K562 (cell line): Measurements from ENCODE around the gene SERPINA10. TPM values are rescaled to one million over a fixed set of nuclear protein-coding genes. Genes with fewer than 3 reads are reported as not detected.

Experiments used
- ATAC-seq: fragments of 200-7000 bp; cut with Tn5 transposase; 3 replicates; pipeline ENCODE4 v1.9.1; 2020; ENCODE audit warnings: moderate library complexity
- BruUV-seq: library from RNA; stranded (reverse); fragments of 400-500 nt; replicated peaks from 2 replicates; lab custom pipeline; 2021; lab: Mats Ljungman, UMichigan
- CTCF ChIA-PET: fragments of 300-600 bp; formaldehyde crosslinking; extraction: SDS; loops from one replicate; lab custom pipeline; 2021; ENCODE audit warnings: low intra/inter-chr PET ratio; lab: Yijun Ruan, JAX
- POLR2A ChIA-PET: fragments of 300-600, 350-650 bp; sonication (Branson Sonifier 250); formaldehyde crosslinking; extraction: SDS; loops from one replicate; lab custom pipeline; 2021; ENCODE audit warnings: antibody characterized with exemption, inconsistent platforms; lab: Yijun Ruan, JAX
- DNase-seq, 4 experiments: peaks; one replicate each; pipeline versions ENCODE4 v3.0.0 to v3.0.0-alpha.2; 2011 to 2018; ENCODE audit warnings: low spot score in 3 of 4, mixed read lengths in 3 of 4; ENCODE audit errors: extremely low read depth in 1 of 4
- FAIRE-seq: peaks from 2 replicates; lab custom pipeline; 2011; peaks lifted over from hg19 to GRCh38; lab: Jason Lieb, UNC
- H2AFZ ChIP-seq: 2 replicates; pipeline ENCODE4 v1.6.0; 2011; ENCODE audit warnings: low read depth, low read length, control low read depth, inconsistent platforms
- H3K27ac ChIP-seq: fragments of 200-600 bp; 3 replicates; pipeline ENCODE4 v1.8.0; 2011; ENCODE audit warnings: low read depth, mild to moderate bottlenecking, control low read depth, inconsistent platforms, low read length, moderate library complexity, mixed read lengths; ENCODE audit errors: extremely low read depth
- H3K27me3 ChIP-seq, 2 experiments: fragments of 300-600 bp in 1 of 2; 2 replicates in 1 of 2; 3 replicates in 1 of 2; pipeline versions ENCODE4 v1.6.0 to v1.8.0; 2011; ENCODE audit warnings: inconsistent platforms in 2 of 2, low read length in 2 of 2, mild to moderate bottlenecking in 1 of 2, mixed read lengths in 1 of 2, moderate library complexity in 1 of 2; ENCODE audit not compliant: control insufficient read depth in 2 of 2, insufficient read depth in 2 of 2
- H3K36me3 ChIP-seq: fragments of 300-600 bp; 3 replicates; pipeline ENCODE4 v1.8.0; 2011; ENCODE audit warnings: mild to moderate bottlenecking, low read length, inconsistent platforms; ENCODE audit not compliant: control insufficient read depth, insufficient read depth
- H3K4me1 ChIP-seq, 2 experiments: fragments of 200-600 bp in 1 of 2; replicated peaks in 1 of 2; 2 replicates in 1 of 2; 3 replicates in 1 of 2; pipeline versions ENCODE4 v1.5.1 to v1.8.0; 2011; ENCODE audit warnings: inconsistent platforms in 2 of 2, low read length in 2 of 2, mild to moderate bottlenecking in 1 of 2, mixed read lengths in 1 of 2, moderate library complexity in 1 of 2; ENCODE audit not compliant: control insufficient read depth in 2 of 2, insufficient read depth in 2 of 2
- H3K4me2 ChIP-seq: 2 replicates; pipeline ENCODE4 v1.6.1; 2011; ENCODE audit warnings: low read length, control low read depth, inconsistent platforms, mixed read lengths; ENCODE audit not compliant: insufficient read depth
- H3K4me3 ChIP-seq: fragments of 200-600 bp; sonication (generic), shearing (Covaris generic); 2 replicates; pipeline ENCODE4 v1.5.1; 2016; ENCODE audit warnings: control low read depth, inconsistent platforms
- H3K79me2 ChIP-seq: fragments of 200-600 bp; 3 replicates; pipeline ENCODE4 v1.8.0; 2011; ENCODE audit warnings: low read length, inconsistent platforms; ENCODE audit not compliant: control insufficient read depth, insufficient read depth
- H3K9ac ChIP-seq, 2 experiments: 2 replicates each; pipeline versions ENCODE4 v1.6.0 to v1.6.1; 2011; ENCODE audit warnings: low read depth in 2 of 2, low read length in 2 of 2, control low read depth in 1 of 2, inconsistent platforms in 1 of 2, mild to moderate bottlenecking in 1 of 2, mixed read lengths in 1 of 2; ENCODE audit not compliant: insufficient read depth in 1 of 2
- H3K9me1 ChIP-seq: one replicate; pipeline ENCODE4 v1.6.0; 2011; ENCODE audit warnings: inconsistent platforms, mild to moderate bottlenecking, low read length, moderate library complexity; ENCODE audit not compliant: control insufficient read depth, insufficient read depth
- H3K9me3 ChIP-seq: replicated peaks from 2 replicates; pipeline ENCODE4 v1.5.1; 2011; ENCODE audit warnings: low read depth, low read length, inconsistent platforms; ENCODE audit not compliant: control insufficient read depth, insufficient read depth
- H4K20me1 ChIP-seq: replicated peaks from 2 replicates; pipeline ENCODE4 v1.6.1; 2011; ENCODE audit warnings: low read length, inconsistent platforms, mixed read lengths; ENCODE audit not compliant: control insufficient read depth, insufficient read depth
- CEBPB ChIP-seq: fragments of 450-650 bp; IDR thresholded peaks from 2 replicates; pipeline ENCODE4 v1.6.1; 2016; ENCODE audit warnings: missing genetic modification characterization, missing compliant biosample characterization
- DNMT1 ChIP-seq: fragments of 450-650 bp; IDR thresholded peaks from 2 replicates; pipeline ENCODE4 v1.6.1; 2016; ENCODE audit warnings: antibody characterized with exemption, mild to moderate bottlenecking
- E2F3 ChIP-seq: fragments of 250-450 bp; sonication (Bioruptor Pico); IDR thresholded peaks from 2 replicates; pipeline ENCODE4 v1.4.0; 2020; ENCODE audit warnings: mild to moderate bottlenecking
- FOXA1 ChIP-seq: fragments of 450-650 bp; IDR thresholded peaks from 2 replicates; pipeline ENCODE4 v1.6.1; 2016; ENCODE audit warnings: mild to moderate bottlenecking, borderline replicate concordance
- HDAC3 ChIP-seq: fragments of 450-650 bp; IDR thresholded peaks from 2 replicates; pipeline ENCODE4 v1.6.1; 2018; ENCODE audit warnings: borderline replicate concordance, mild to moderate bottlenecking, moderate library complexity; ENCODE audit not compliant: partially characterized antibody
- KLF10 ChIP-seq: fragments of 250-450 bp; sonication (Bioruptor Pico); IDR thresholded peaks from 2 replicates; pipeline ENCODE4 v1.6.1; 2021; ENCODE audit warnings: matching md5 sums
- MCM2 ChIP-seq: fragments of 450-650 bp; IDR thresholded peaks from 2 replicates; pipeline ENCODE4 v1.6.1; 2017; ENCODE audit warnings: low read depth, mild to moderate bottlenecking
- NR0B1 ChIP-seq: fragments of 450-650 bp; IDR thresholded peaks from one replicate; pipeline ENCODE4 v1.6.1; 2018; ENCODE audit warnings: mild to moderate bottlenecking, moderate library complexity; ENCODE audit not compliant: partially characterized antibody
- NR1H2 ChIP-seq: sonication (generic); formaldehyde crosslinking; IDR thresholded peaks from 2 replicates; pipeline ENCODE4 v1.4.0; 2020; ENCODE audit warnings: mild to moderate bottlenecking, missing genetic modification reagents
- NR2F6 ChIP-seq: fragments of 450-650 bp; formaldehyde crosslinking; IDR thresholded peaks from 2 replicates; pipeline ENCODE4 v1.4.0; 2020; ENCODE audit warnings: mild to moderate bottlenecking
- SAFB2 ChIP-seq: fragments of 200-400 bp; formaldehyde crosslinking; IDR thresholded peaks from 2 replicates; pipeline ENCODE4 v1.6.1; 2018; ENCODE audit warnings: borderline replicate concordance, low read length, low read depth, moderate library complexity; ENCODE audit not compliant: severe bottlenecking
- TEAD1 ChIP-seq, 2 experiments: fragments of 450-650 bp in 1 of 2; sonication (generic) in 1 of 2; formaldehyde crosslinking; IDR thresholded peaks; 2 replicates each; pipeline versions ENCODE4 v1.4.0 to v1.8.0; 2020 to 2022; ENCODE audit warnings: mild to moderate bottlenecking in 2 of 2, missing genetic modification reagents in 1 of 2
- TFAM ChIP-seq: fragments of 250-450 bp; sonication (Bioruptor Pico); conservative IDR thresholded peaks from 2 replicates; pipeline ENCODE4 v1.5.0; 2021; ENCODE audit warnings: mild to moderate bottlenecking, moderate library complexity
- TFE3 ChIP-seq: fragments of 450-650 bp; formaldehyde crosslinking; IDR thresholded peaks from 2 replicates; pipeline ENCODE4 v1.4.0; 2020; ENCODE audit warnings: mild to moderate bottlenecking, mixed read lengths
- ZNF140 ChIP-seq: fragments of 250-450 bp; sonication (Bioruptor Pico); IDR thresholded peaks from 2 replicates; pipeline ENCODE4 v1.8.0; 2021; ENCODE audit warnings: moderate library complexity, mild to moderate bottlenecking, inconsistent platforms
- ZNF165 ChIP-seq: fragments of 250-450 bp; sonication (Bioruptor Pico); IDR thresholded peaks from 2 replicates; pipeline ENCODE4 v1.4.0; 2020; ENCODE audit warnings: borderline replicate concordance
- ZNF232 ChIP-seq: sonication (generic); formaldehyde crosslinking; IDR thresholded peaks from 2 replicates; pipeline ENCODE4 v1.8.0; 2022; ENCODE audit warnings: mild to moderate bottlenecking, missing genetic modification reagents
- WGBS: fragments of 100-300 bp; shearing (Covaris generic); methylation state at CpG from one replicate; pipeline ENCODE4 v1.1.6; 2016; ENCODE audit warnings: low coverage, mixed read lengths; ENCODE audit not compliant: insufficient coverage; ENCODE audit errors: missing lambda C conversion rate; 5-methylcytosine and 5-hydroxymethylcytosine counted together
- in situ Hi-C: fragments of 300-500 bp; cut with MboI; formaldehyde crosslinking; loops from 4 replicates; pipeline ENCODE4 v1.15.0; 2018; ENCODE audit warnings: inconsistent platforms, mixed read lengths
- intact Hi-C: fragments of 100-400 bp; cut with micrococcal nuclease; formaldehyde crosslinking; loops from 2 replicates; pipeline ENCODE4 v1.14.2; 2022
- polyA plus RNA-seq, 8 experiments: library from polyadenylated mRNA; depleted of rRNA in 4 of 8; stranded (reverse) in 5 of 8; unstranded in 3 of 8; fragments of >200 nt; fragmentation: Nextera tagmentation in 2 of 8; fragmentation: Illumina TruSeq in 1 of 8; extraction: Ambion mirVana in 2 of 8; extraction: Trizol in 1 of 8; gene quantifications; 2 replicates each; pipeline versions ENCODE4 v1.2.1 to v1.2.3, GENCODE V29; 2011 to 2014; ENCODE audit warnings: inconsistent platforms in 1 of 8, missing spikeins in 1 of 8
- total RNA-seq, 7 experiments: library from RNA; depleted of rRNA in 6 of 7; stranded (reverse); fragments of >200 nt in 6 of 7; fragmentation: Illumina TruSeq in 2 of 7; extraction: Trizol in 2 of 7; gene quantifications; 2 replicates each; pipeline versions ENCODE4 v1.2.1 to v1.2.3, GENCODE V29; 2011 to 2021; ENCODE audit warnings: low replicate concordance in 1 of 7

SERPINA10 gene
- total and polyA plus RNA-seq, 9 of the 15 experiments (the other 6 are each of a cell fraction or from before 2014, with no cell fraction given), result not detected

- no peaks in the 10 kb centered on the region for H3K9me1 ChIP-seq
- BruUV-seq, result no TSS peak
- no peak for ATAC-seq
- TF ChIP-seq E2F3 (no peak), CEBPB (tag) (no peak), ZNF232 (CRISPR knock-in tag) (no peak), ZNF165 (no peak), ZNF140 (CRISPR knock-in tag) (no peak), TEAD1 (CRISPR knock-in tag; IDR thresholded peaks at IDR 0.05) (no peak)
- TF ChIP-seq, all 486 proteins: peak for 0
- Histone ChIP-seq H3K9me3 (no peaks in the 10 kb centered on the region), H3K4me2 (no peak overlapping the region), H4K20me1 (no peaks in the 10 kb centered on the region), H3K4me3 (no peak overlapping the region), H2AFZ (no peak overlapping the region), H3K27ac (no peak overlapping the region), H3K27me3 (no peaks in the 10 kb centered on the region), H3K9ac (no peak overlapping the region), H3K36me3 (no peaks in the 10 kb centered on the region), H3K79me2 (no peaks in the 10 kb centered on the region), H3K4me1 (no peaks in the 10 kb centered on the region)
- no peak for DNase-seq
- ChIA-PET POLR2A (no interaction called here), CTCF (no interaction called here)
- FAIRE-seq, result no peak
- in situ Hi-C loops (no loop called here), intact Hi-C loops (no loop called here)
- 0% methylated on average over 3 of the region's 3 CpGs for WGBS
Measured at GRCh38 chr14:94330432-94330831, 37.4 kb upstream of the SERPINA10 start.

GRCh38 chr14:94329857-94330256, 36.8 kb upstream of the SERPINA10 start:
- in situ Hi-C loops, result no loop called here
- WGBS, result 2% methylated on average over 4 of the region's 4 CpGs
- TF ChIP-seq NR2F6 (CRISPR knock-in tag) (no peak), DNMT1 (no peak), NR0B1 (no peak), SAFB2 (no peak), FOXA1 (no peak), MCM2 (no peak), TFAM (CRISPR knock-in tag) (no peak), KLF10 (CRISPR knock-in tag) (no peak), HDAC3 (no peak), TFE3 (CRISPR knock-in tag) (no peak), NR1H2 (CRISPR knock-in tag) (no peak)

More at GRCh38 chr14:94329857-94330256, 36.8 kb upstream of the SERPINA10 start:
- FAIRE-seq, result no peak
- intact Hi-C loops, result no loop called here
- Histone ChIP-seq H3K4me1 (no peaks in the 10 kb centered on the region), H3K9ac (no peak overlapping the region), H3K4me3 (no peak overlapping the region), H3K27ac (no peak overlapping the region), H3K36me3 (no peaks in the 10 kb centered on the region), H3K4me2 (no peak overlapping the region), H3K9me1 (no peaks in the 10 kb centered on the region), H2AFZ (no peak overlapping the region), H3K79me2 (no peaks in the 10 kb centered on the region), H3K27me3 (no peaks in the 10 kb centered on the region), H4K20me1 (no peaks in the 10 kb centered on the region), H3K9me3 (no peaks in the 10 kb centered on the region)
- ChIA-PET CTCF (no interaction called here), POLR2A (no interaction called here)
- no peak for ATAC-seq
- BruUV-seq, result no TSS peak
- DNase-seq, result no peak
